OCI-LY3 (cell line): ENCODE data around the gene BABAM2.

ENCODE experiments used
- EZH2phosphoT487 ChIP-seq: fragments of 200-600 bp; shearing (Covaris generic); IDR thresholded peaks from 2 replicates; pipeline ENCODE4 v1.6.1; 2018; ENCODE audit warnings: antibody characterized with exemption, mixed run types, low read depth
- TF ChIP-seq, protein P1 (sequence below): fragments of 200-600, 300-600 bp; sonication (generic); IDR thresholded peaks from 2 replicates; pipeline ENCODE4 v1.5.1; 2014; ENCODE audit warnings: antibody characterized with exemption, low read length, low read depth

GRCh38 chr2:28038722-28039121 lies 148.2 kb downstream of the BABAM2 start:
- TF ChIP-seq, protein P1, sequence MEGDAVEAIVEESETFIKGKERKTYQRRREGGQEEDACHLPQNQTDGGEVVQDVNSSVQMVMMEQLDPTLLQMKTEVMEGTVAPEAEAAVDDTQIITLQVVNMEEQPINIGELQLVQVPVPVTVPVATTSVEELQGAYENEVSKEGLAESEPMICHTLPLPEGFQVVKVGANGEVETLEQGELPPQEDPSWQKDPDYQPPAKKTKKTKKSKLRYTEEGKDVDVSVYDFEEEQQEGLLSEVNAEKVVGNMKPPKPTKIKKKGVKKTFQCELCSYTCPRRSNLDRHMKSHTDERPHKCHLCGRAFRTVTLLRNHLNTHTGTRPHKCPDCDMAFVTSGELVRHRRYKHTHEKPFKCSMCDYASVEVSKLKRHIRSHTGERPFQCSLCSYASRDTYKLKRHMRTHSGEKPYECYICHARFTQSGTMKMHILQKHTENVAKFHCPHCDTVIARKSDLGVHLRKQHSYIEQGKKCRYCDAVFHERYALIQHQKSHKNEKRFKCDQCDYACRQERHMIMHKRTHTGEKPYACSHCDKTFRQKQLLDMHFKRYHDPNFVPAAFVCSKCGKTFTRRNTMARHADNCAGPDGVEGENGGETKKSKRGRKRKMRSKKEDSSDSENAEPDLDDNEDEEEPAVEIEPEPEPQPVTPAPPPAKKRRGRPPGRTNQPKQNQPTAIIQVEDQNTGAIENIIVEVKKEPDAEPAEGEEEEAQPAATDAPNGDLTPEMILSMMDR: no peak
- no peak for TF ChIP-seq EZH2phosphoT487
